Measurements from ENCODE around the gene GTF2E1.

GRCh38 chr3:120824613-120825012 lies 82.1 kb downstream of the GTF2E1 start:
- TF ChIP-seq POLR2AphosphoS5 (IDR thresholded peaks at IDR 0.05; ENCODE audit: low read depth, low read length) (no peak), POLR2A (IDR thresholded peaks at IDR 0.05; ENCODE audit: low read depth, low read length) (no peak), POU2F2 (IDR thresholded peaks at IDR 0.05; ENCODE audit: low read depth, low read length) (no peak), TAF1 (IDR thresholded peaks at IDR 0.05; ENCODE audit: low read depth, low read length) (no peak), SPI1 (IDR thresholded peaks at IDR 0.05; ENCODE audit: low read depth, low read length) (no peak), PAX5 (IDR thresholded peaks at IDR 0.05; ENCODE audit: insufficient read depth, low read length, severe bottlenecking) (no peak)
